Calu3 (cell line): Measurements from ENCODE around the gene PCSK5. TPM values are rescaled to one million over a fixed set of nuclear protein-coding genes. Genes with fewer than 3 reads are reported as not detected.

Experiments used
- BruUV-seq: library from RNA; stranded (reverse); fragments of 400-500 nt; replicated peaks from 2 replicates; lab custom pipeline; 2021; lab: Mats Ljungman, UMichigan
- CTCF ChIA-PET: fragments of 300-600 bp; sonication (Branson Sonifier 250); formaldehyde crosslinking; loops from one replicate; lab custom pipeline; 2022; ENCODE audit warnings: antibody characterized with exemption; lab: Charles Lee
- DNase-seq: peaks from one replicate; pipeline ENCODE4 v3.0.0; 2022
- H3K27ac Mint-ChIP-seq: one replicate; pipeline ENCODE4 v1.8.0; 2022; ENCODE audit warnings: mixed read lengths; ENCODE audit not compliant: unreplicated experiment
- H3K27me3 Mint-ChIP-seq: one replicate; pipeline ENCODE4 v1.8.0; 2022; ENCODE audit warnings: mixed read lengths; ENCODE audit not compliant: unreplicated experiment
- H3K36me3 Mint-ChIP-seq: one replicate; pipeline ENCODE4 v1.8.0; 2022; ENCODE audit warnings: mild to moderate bottlenecking, moderate library complexity, mixed read lengths; ENCODE audit not compliant: insufficient read depth, unreplicated experiment
- H3K4me1 Mint-ChIP-seq: one replicate; pipeline ENCODE4 v1.8.0; 2022; ENCODE audit warnings: mild to moderate bottlenecking, low read depth, mixed read lengths; ENCODE audit not compliant: unreplicated experiment
- H3K4me3 Mint-ChIP-seq: one replicate; pipeline ENCODE4 v1.8.0; 2022; ENCODE audit warnings: mild to moderate bottlenecking, low read depth, moderate library complexity, mixed read lengths; ENCODE audit not compliant: unreplicated experiment
- H3K9me3 Mint-ChIP-seq: one replicate; pipeline ENCODE4 v1.8.0; 2022; ENCODE audit warnings: low read depth, mixed read lengths; ENCODE audit not compliant: unreplicated experiment
- CTCF ChIP-seq: fragments of 200-600 bp; IDR thresholded peaks from one replicate; pipeline ENCODE4 v1.8.0; 2022; ENCODE audit warnings: antibody characterized with exemption; ENCODE audit not compliant: unreplicated experiment
- intact Hi-C: fragments of 100-400 bp; cut with micrococcal nuclease; formaldehyde crosslinking; loops from one replicate; pipeline ENCODE4 v1.10.0; 2022; ENCODE audit not compliant: unreplicated experiment
- total RNA-seq: library from RNA; stranded (reverse); gene quantifications from 2 replicates; pipeline ENCODE4 v1.2.3, GENCODE V29; 2022

Gene PCSK5
- total RNA-seq, 1 experiment from 2014 or later = 38.4 TPM

GRCh38 chr9:76099516-76099915 is 209.0 kb downstream of the PCSK5 start:
- no peaks in the 10 kb centered on the region for H3K27me3 Mint-ChIP-seq
- TF ChIP-seq CTCF = no peak
- no peak overlapping the region for H3K27ac Mint-ChIP-seq
- intact Hi-C loops = no loop called here
- H3K9me3 Mint-ChIP-seq = no peaks in the 10 kb centered on the region
- H3K4me1 Mint-ChIP-seq = no peaks in the 10 kb centered on the region
- no peak overlapping the region for H3K4me3 Mint-ChIP-seq
- BruUV-seq = no TSS peak
- CTCF ChIA-PET = no interaction called here
- no peak for DNase-seq
- peaks cover 22% of the 10 kb centered on the region for H3K36me3 Mint-ChIP-seq

- no TSS peak for BruUV-seq
- intact Hi-C loops = no loop called here
- no peaks in the 10 kb centered on the region for H3K4me1 Mint-ChIP-seq
- peaks cover 22% of the 10 kb centered on the region for H3K36me3 Mint-ChIP-seq
- CTCF ChIA-PET = no interaction called here
- no peak for TF ChIP-seq CTCF
- no peaks in the 10 kb centered on the region for H3K27me3 Mint-ChIP-seq
- H3K27ac Mint-ChIP-seq = no peak overlapping the region
- no peaks in the 10 kb centered on the region for H3K9me3 Mint-ChIP-seq
- no peak for DNase-seq
- no peak overlapping the region for H3K4me3 Mint-ChIP-seq
Measured at GRCh38 chr9:76101075-76101474, 210.6 kb downstream of the PCSK5 start.

- no peak overlapping the region for H3K4me3 Mint-ChIP-seq
Measured at GRCh38 chr9:76101491-76101890, 211.0 kb downstream of the PCSK5 start.

GRCh38 chr9:76101947-76102346 is 211.5 kb downstream of the PCSK5 start:
- TF ChIP-seq CTCF = no peak
- H3K4me1 Mint-ChIP-seq = no peaks in the 10 kb centered on the region
- no peaks in the 10 kb centered on the region for H3K9me3 Mint-ChIP-seq
- H3K27me3 Mint-ChIP-seq = no peaks in the 10 kb centered on the region
- H3K4me3 Mint-ChIP-seq = no peak overlapping the region
- intact Hi-C loops = no loop called here
- CTCF ChIA-PET = no interaction called here
- no peak for DNase-seq
- no TSS peak for BruUV-seq
- H3K27ac Mint-ChIP-seq = no peak overlapping the region
- H3K36me3 Mint-ChIP-seq = peaks cover 22% of the 10 kb centered on the region

More at GRCh38 chr9:76101491-76101890, 211.0 kb downstream of the PCSK5 start:
- Mint-ChIP-seq H3K9me3 (no peaks in the 10 kb centered on the region), H3K36me3 (peaks cover 22% of the 10 kb centered on the region), H3K27ac (no peak overlapping the region), H3K27me3 (no peaks in the 10 kb centered on the region), H3K4me1 (no peaks in the 10 kb centered on the region)
- CTCF ChIA-PET = no interaction called here
- no peak for DNase-seq
- no peak for TF ChIP-seq CTCF
- no TSS peak for BruUV-seq
- intact Hi-C loops = no loop called here
